Measurements from ENCODE around the gene LPCAT1. TPM values are rescaled to one million over a fixed set of nuclear protein-coding genes. Genes with fewer than 3 reads are reported as not detected.
A peak's percentile ranks its signal among the peaks of the same experiment; 100 is the strongest.
"Not testable (repeated sequence)": the region's sequence is repeated elsewhere in the genome, so short reads cannot be mapped to it uniquely, and the experiment has no call there.

Gene LPCAT1
- total RNA-seq, 5 donors from 2014 or later (not counting 1 experiment from before 2014, with no cell fraction given) = 27.9 to 57.7 (median 50.3) TPM

- Mint-ChIP-seq H3K4me1 (peaks cover 13 to 29% (median 16%) of the 10 kb centered on the region in 3 donors), H3K27ac (no peak overlapping the region), H3K4me3 (no peak overlapping the region), H3K9me3 (no peaks in the 10 kb centered on the region), H3K36me3 (no peaks in the 10 kb centered on the region), H3K27me3 (no peaks in the 10 kb centered on the region)
- H3K9me3 ChIP-seq = no peaks in the 10 kb centered on the region
- no peaks in the 10 kb centered on the region for H3K27me3 ChIP-seq (replicated peaks in 1 of 2; ENCODE audit: control insufficient read depth in 2 of 2, extremely low read depth in 1 of 2, insufficient read depth in 2 of 2, low read length in 1 of 2)
- WGBS (ENCODE audit: insufficient coverage) = 94% methylated on average over 5 of the region's 11 CpGs
- CTCF ChIA-PET = interaction anchor here in 1 of 2 donors (0.5 kb wide), 1 partner anchor 570 kb away, joined by 4 read pairs; no protein-coding TSS in a partner anchor
- no peaks in the 10 kb centered on the region for H3K36me3 ChIP-seq (ENCODE audit: control insufficient read depth in 2 of 2, extremely low read depth in 1 of 2, insufficient read depth in 1 of 2, low read length in 1 of 2)
- no peak overlapping the region for H3K27ac ChIP-seq (ENCODE audit: low read length)
- POLR2A ChIA-PET = no interaction called here
- H3K4me1 ChIP-seq (ENCODE audit: control insufficient read depth in 1 of 2, extremely low read depth in 1 of 2, insufficient read depth in 2 of 2, low read length in 2 of 2) = peaks cover 2 to 13% of the 10 kb centered on the region in 2 experiments
- ATAC-seq (replicated peaks in 1 of 4) (no peak), DNase-seq (no peak)
- H3K4me3 ChIP-seq (ENCODE audit: control insufficient read depth in 1 of 2, extremely low read depth in 1 of 2, low read length in 1 of 2) = no peak overlapping the region
Measured at GRCh38 chr5:1540831-1541701, 17.3 kb upstream of the LPCAT1 start.

GRCh38 chr5:1540166-1540565, 16.4 kb upstream of the LPCAT1 start:
- no peaks in the 10 kb centered on the region for H3K9me3 ChIP-seq
- peaks cover 9 to 13% of the 10 kb centered on the region in 2 experiments for H3K4me1 ChIP-seq (ENCODE audit: control insufficient read depth in 1 of 2, extremely low read depth in 1 of 2, insufficient read depth in 2 of 2, low read length in 2 of 2)
- DNase-seq (peak in 3 of 35 experiments; percentile 13 to 49 (median 22)), ATAC-seq (replicated peaks in 1 of 4) (no peak)
- Mint-ChIP-seq H3K27ac (no peak overlapping the region), H3K4me1 (peaks cover 22 to 30% (median 24%) of the 10 kb centered on the region in 3 donors), H3K4me3 (no peak overlapping the region), H3K36me3 (no peaks in the 10 kb centered on the region), H3K9me3 (no peaks in the 10 kb centered on the region), H3K27me3 (no peaks in the 10 kb centered on the region)
- ChIA-PET POLR2A (no interaction called here), CTCF (no interaction called here)
- no peaks in the 10 kb centered on the region for H3K27me3 ChIP-seq (replicated peaks in 1 of 2; ENCODE audit: control insufficient read depth in 2 of 2, extremely low read depth in 1 of 2, insufficient read depth in 2 of 2, low read length in 1 of 2)
- no peaks in the 10 kb centered on the region for H3K36me3 ChIP-seq (ENCODE audit: control insufficient read depth in 2 of 2, extremely low read depth in 1 of 2, insufficient read depth in 1 of 2, low read length in 1 of 2)
- H3K27ac ChIP-seq (ENCODE audit: low read length) = peak overlapping the region; percentile 68
- WGBS (ENCODE audit: insufficient coverage) = 95% methylated on average over 2 of the region's 3 CpGs
- H3K4me3 ChIP-seq (ENCODE audit: control insufficient read depth in 1 of 2, extremely low read depth in 1 of 2, low read length in 1 of 2) = no peak overlapping the region

- H3K27me3 Mint-ChIP-seq; H3K9me3 Mint-ChIP-seq; CTCF ChIA-PET; H3K4me3 ChIP-seq (ENCODE audit: control insufficient read depth in 1 of 2, extremely low read depth in 1 of 2, low read length in 1 of 2); DNase-seq; H3K4me3 Mint-ChIP-seq; POLR2A ChIA-PET; H3K27me3 ChIP-seq (replicated peaks in 1 of 2; ENCODE audit: control insufficient read depth in 2 of 2, extremely low read depth in 1 of 2, insufficient read depth in 2 of 2, low read length in 1 of 2); H3K36me3 Mint-ChIP-seq; ATAC-seq (replicated peaks in 1 of 4); H3K9me3 ChIP-seq; H3K36me3 ChIP-seq (ENCODE audit: control insufficient read depth in 2 of 2, extremely low read depth in 1 of 2, insufficient read depth in 1 of 2, low read length in 1 of 2): not testable (repeated sequence)
- Mint-ChIP-seq H3K4me1 (peaks cover 27 to 34% (median 27%) of the 10 kb centered on the region in 3 donors), H3K27ac (peak overlapping the region; percentile 49 to 82)
- peak overlapping the region; percentile 68 for H3K27ac ChIP-seq (ENCODE audit: low read length)
- WGBS (ENCODE audit: insufficient coverage) = 87% methylated on average over 6 of the region's 8 CpGs
- H3K4me1 ChIP-seq (ENCODE audit: control insufficient read depth in 1 of 2, extremely low read depth in 1 of 2, insufficient read depth in 2 of 2, low read length in 2 of 2) = peaks cover 12 to 13% of the 10 kb centered on the region in 2 experiments
Measured at GRCh38 chr5:1539393-1540161, 15.8 kb upstream of the LPCAT1 start.

GRCh38 chr5:1538741-1539392, 15.1 kb upstream of the LPCAT1 start:
- no peaks in the 10 kb centered on the region for H3K9me3 Mint-ChIP-seq
- no peak for DNase-seq
- H3K27me3 ChIP-seq (replicated peaks in 1 of 2; ENCODE audit: control insufficient read depth in 2 of 2, extremely low read depth in 1 of 2, insufficient read depth in 2 of 2, low read length in 1 of 2) = no peaks in the 10 kb centered on the region
- peaks cover 27 to 37% (median 27%) of the 10 kb centered on the region in 3 donors for H3K4me1 Mint-ChIP-seq
- 100% methylated on average over 2 of the region's 13 CpGs for WGBS (ENCODE audit: insufficient coverage)
- H3K4me3 Mint-ChIP-seq = peak overlapping the region in 1 of 3 donors; percentile 11
- ATAC-seq (replicated peaks in 1 of 4) = no peak
- H3K27me3 Mint-ChIP-seq = no peaks in the 10 kb centered on the region
- H3K27ac Mint-ChIP-seq = peak overlapping the region; percentile 74 to 82
- ChIA-PET CTCF (interaction anchor here in 1 of 2 donors (0.7 kb wide), 1 partner anchor 632 kb away, joined by 3 read pairs; no protein-coding TSS in a partner anchor), POLR2A (no interaction called here)
- peaks cover 12 to 13% of the 10 kb centered on the region in 2 experiments for H3K4me1 ChIP-seq (ENCODE audit: control insufficient read depth in 1 of 2, extremely low read depth in 1 of 2, insufficient read depth in 2 of 2, low read length in 2 of 2)
- H3K27ac ChIP-seq (ENCODE audit: low read length) = peak overlapping the region; percentile 68
- no peaks in the 10 kb centered on the region for H3K9me3 ChIP-seq
- no peaks in the 10 kb centered on the region for H3K36me3 ChIP-seq (ENCODE audit: control insufficient read depth in 2 of 2, extremely low read depth in 1 of 2, insufficient read depth in 1 of 2, low read length in 1 of 2)
- no peaks in the 10 kb centered on the region for H3K36me3 Mint-ChIP-seq
- H3K4me3 ChIP-seq (ENCODE audit: control insufficient read depth in 1 of 2, extremely low read depth in 1 of 2, low read length in 1 of 2) = no peak overlapping the region

GRCh38 chr5:1538276-1538675, 14.5 kb upstream of the LPCAT1 start:
- POLR2A ChIA-PET = no interaction called here
- DNase-seq (no peak), ATAC-seq (replicated peaks in 1 of 4) (no peak)
- Mint-ChIP-seq H3K27ac (peak overlapping the region; percentile 74 to 82), H3K27me3 (no peaks in the 10 kb centered on the region), H3K4me3 (peak overlapping the region in 1 of 3 donors; percentile 11), H3K4me1 (peaks cover 27 to 37% (median 27%) of the 10 kb centered on the region in 3 donors), H3K36me3 (no peaks in the 10 kb centered on the region), H3K9me3 (no peaks in the 10 kb centered on the region)
- no peaks in the 10 kb centered on the region for H3K9me3 ChIP-seq
- CTCF ChIA-PET = interaction anchor here in 1 of 2 donors (0.7 kb wide), 1 partner anchor 632 kb away, joined by 3 read pairs; no protein-coding TSS in a partner anchor
- WGBS (ENCODE audit: insufficient coverage) = 98% methylated on average over 13 of the region's 14 CpGs
- H3K4me3 ChIP-seq (ENCODE audit: control insufficient read depth in 1 of 2, extremely low read depth in 1 of 2, low read length in 1 of 2) = no peak overlapping the region
- no peaks in the 10 kb centered on the region for H3K36me3 ChIP-seq (ENCODE audit: control insufficient read depth in 2 of 2, extremely low read depth in 1 of 2, insufficient read depth in 1 of 2, low read length in 1 of 2)
- no peak overlapping the region for H3K27ac ChIP-seq (ENCODE audit: low read length)
- peaks cover 12 to 13% of the 10 kb centered on the region in 2 experiments for H3K4me1 ChIP-seq (ENCODE audit: control insufficient read depth in 1 of 2, extremely low read depth in 1 of 2, insufficient read depth in 2 of 2, low read length in 2 of 2)
- no peaks in the 10 kb centered on the region for H3K27me3 ChIP-seq (replicated peaks in 1 of 2; ENCODE audit: control insufficient read depth in 2 of 2, extremely low read depth in 1 of 2, insufficient read depth in 2 of 2, low read length in 1 of 2)

- Mint-ChIP-seq H3K4me1 (peaks cover 27 to 37% (median 27%) of the 10 kb centered on the region in 3 donors), H3K27me3 (no peaks in the 10 kb centered on the region), H3K27ac (peak overlapping the region; percentile 82 to 96), H3K9me3 (no peaks in the 10 kb centered on the region), H3K4me3 (peak overlapping the region in 1 of 3 donors; percentile 75), H3K36me3 (no peaks in the 10 kb centered on the region)
- POLR2A ChIA-PET = no interaction called here
- peak overlapping the region; percentile 86 for H3K27ac ChIP-seq (ENCODE audit: low read length)
- H3K4me1 ChIP-seq (ENCODE audit: control insufficient read depth in 1 of 2, extremely low read depth in 1 of 2, insufficient read depth in 2 of 2, low read length in 2 of 2) = peaks cover 12 to 13% of the 10 kb centered on the region in 2 experiments
- no peaks in the 10 kb centered on the region for H3K27me3 ChIP-seq (replicated peaks in 1 of 2; ENCODE audit: control insufficient read depth in 2 of 2, extremely low read depth in 1 of 2, insufficient read depth in 2 of 2, low read length in 1 of 2)
- H3K36me3 ChIP-seq (ENCODE audit: control insufficient read depth in 2 of 2, extremely low read depth in 1 of 2, insufficient read depth in 1 of 2, low read length in 1 of 2) = no peaks in the 10 kb centered on the region
- no peak overlapping the region for H3K4me3 ChIP-seq (ENCODE audit: control insufficient read depth in 1 of 2, extremely low read depth in 1 of 2, low read length in 1 of 2)
- DNase-seq (peak in 1 of 35 experiments; percentile 3), ATAC-seq (replicated peaks in 1 of 4) (no peak)
- no peaks in the 10 kb centered on the region for H3K9me3 ChIP-seq
- CTCF ChIA-PET = no interaction called here
- WGBS (ENCODE audit: insufficient coverage) = 96% methylated on average over 15 of the region's 20 CpGs
Measured at GRCh38 chr5:1537603-1538154, 13.9 kb upstream of the LPCAT1 start.

All from T-cell (primary cell).